ENCODE results near the gene CRYBB3. TPM values are rescaled to one million over a fixed set of nuclear protein-coding genes. Genes with fewer than 3 reads are reported as not detected.

Gene CRYBB3
- total RNA-seq, 4 donors from 2014 or later: not detected

DNA sequence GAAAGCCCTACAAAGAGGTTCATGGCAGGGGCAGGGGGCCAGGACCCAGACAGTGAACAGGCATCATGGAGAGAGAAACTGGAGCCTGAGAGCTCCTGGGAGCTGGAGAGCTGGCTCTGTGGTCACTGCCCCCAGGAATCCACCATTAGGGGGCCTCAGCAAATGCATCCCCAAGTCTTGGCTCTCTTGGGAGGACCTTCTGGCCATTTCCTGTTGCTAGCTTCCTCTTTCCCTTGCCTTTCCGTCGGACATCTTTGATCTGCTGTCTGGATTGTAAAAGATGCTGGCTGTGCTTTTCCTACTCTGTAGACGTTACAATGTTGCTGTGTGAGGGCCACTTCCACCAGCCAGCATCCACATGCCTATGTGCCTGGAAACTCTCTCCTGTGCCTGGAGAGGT, 12.7 kb downstream of the CRYBB3 start:
- TF ChIP-seq CTCF (IDR thresholded peaks at IDR 0.05): no peak
- no peak for TF ChIP-seq POLR2A (IDR thresholded peaks at IDR 0.05)
- Histone ChIP-seq H3K4me1 (no peaks in the 10 kb centered on the region), H3K9me3 (no peaks in the 10 kb centered on the region), H3K27me3 (peaks cover 0 to 9% (median 0%) of the 10 kb centered on the region in 4 donors), H3K36me3 (no peaks in the 10 kb centered on the region), H3K4me3 (no peak overlapping the region), H3K27ac (no peak overlapping the region)
- WGBS, 2 donors: 62 to 63% methylated on average over 3 of the region's 3 CpGs
- no peak for DNase-seq
- intact Hi-C loops (cut with DNase I): no loop called here

DNA sequence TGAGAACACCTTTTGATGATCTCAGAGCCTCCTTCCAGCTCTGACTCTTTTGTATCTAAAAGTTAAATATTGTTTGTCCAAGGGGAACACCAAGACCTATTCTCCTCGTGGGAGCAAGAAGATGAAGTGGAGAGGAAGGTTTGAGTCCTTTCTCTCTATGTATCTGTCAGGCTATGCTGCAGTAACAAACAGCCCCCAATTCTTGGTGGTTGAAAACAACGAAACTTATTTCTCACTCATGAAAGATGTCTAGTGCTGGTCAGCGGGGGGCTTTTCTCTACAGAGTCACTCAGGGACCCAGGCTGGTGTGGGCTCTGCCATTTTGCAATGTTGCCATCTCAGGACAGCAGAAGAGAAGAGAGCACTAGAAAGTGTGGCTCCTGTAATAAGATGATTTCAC, 13.6 kb downstream of the CRYBB3 start:
- no peaks in the 10 kb centered on the region for H3K36me3 ChIP-seq
- no peak overlapping the region for H3K4me3 ChIP-seq
- no peak overlapping the region for H3K27ac ChIP-seq
- peaks cover 0 to 13% (median 0%) of the 10 kb centered on the region in 4 donors for H3K27me3 ChIP-seq
- no peaks in the 10 kb centered on the region for H3K9me3 ChIP-seq
- DNase-seq: no peak
- no peaks in the 10 kb centered on the region for H3K4me1 ChIP-seq
- intact Hi-C loops (cut with DNase I): no loop called here
- TF ChIP-seq CTCF (IDR thresholded peaks at IDR 0.05): no peak
- no peak for TF ChIP-seq POLR2A (IDR thresholded peaks at IDR 0.05)
- WGBS, 2 donors: 64 to 72% methylated on average over 3 of the region's 3 CpGs

- 58 to 92% methylated on average over 1 to 2 of the region's 2 CpGs for WGBS, 2 donors
- TF ChIP-seq POLR2A (IDR thresholded peaks at IDR 0.05) (no peak), CTCF (IDR thresholded peaks at IDR 0.05) (no peak)
- H3K27ac ChIP-seq: no peak overlapping the region
- H3K4me3 ChIP-seq: no peak overlapping the region
- intact Hi-C loops (cut with DNase I): no loop called here
- H3K4me1 ChIP-seq: no peaks in the 10 kb centered on the region
- DNase-seq: no peak
- no peaks in the 10 kb centered on the region for H3K36me3 ChIP-seq
- H3K27me3 ChIP-seq: peaks cover 0 to 34% (median 0%) of the 10 kb centered on the region in 4 donors
- no peaks in the 10 kb centered on the region for H3K9me3 ChIP-seq
These were observed 16.6 kb downstream of the CRYBB3 start for GRCh38 chr22:25216230-25216629.

DNA sequence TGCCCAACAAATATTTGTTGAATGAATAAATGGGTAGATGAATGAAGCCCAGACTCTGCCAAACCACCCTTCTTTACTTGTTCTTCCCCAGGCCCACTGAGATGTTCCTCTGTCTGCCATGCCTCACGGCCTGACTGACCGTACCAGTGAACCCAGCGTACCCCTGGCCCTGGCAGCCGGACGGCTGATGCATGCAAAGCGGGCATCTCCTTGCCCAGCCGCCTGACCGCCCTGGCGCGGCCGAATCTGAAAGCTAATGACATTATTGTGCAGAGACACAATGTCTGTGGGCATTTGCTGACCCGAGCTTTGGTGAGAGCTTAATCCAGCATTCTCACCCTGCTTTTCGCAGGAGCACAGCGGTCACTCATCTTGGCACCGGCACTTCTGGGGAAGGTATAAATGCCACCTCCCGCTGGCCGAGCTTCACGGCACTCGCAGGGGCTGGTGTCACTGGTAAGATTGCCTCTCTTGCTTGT, 19.6 kb downstream of the CRYBB3 start, which contains the start of gene CRYBB2:
TSS of gene CRYBB2 (plus strand) at position 429 of the 479 bp plus-strand sequence. CDS start 1,791 bp downstream, outside the sequence.
- WGBS, 2 donors: 84 to 89% methylated on average over 8 to 14 of the region's 19 CpGs
- H3K9me3 ChIP-seq: no peaks in the 10 kb centered on the region
- intact Hi-C loops (cut with DNase I): no loop called here
- DNase-seq: no peak
- no peak within 1 kb of the TSS for H3K4me3 ChIP-seq
- H3K4me1 ChIP-seq: no peaks in the 10 kb centered on the region
- peaks cover 0 to 42% (median 0%) of the 10 kb centered on the region in 4 donors for H3K27me3 ChIP-seq
- TF ChIP-seq POLR2A (IDR thresholded peaks at IDR 0.05) (no peak), CTCF (IDR thresholded peaks at IDR 0.05) (no peak)
- no peak within 1 kb of the TSS for H3K27ac ChIP-seq
- H3K36me3 ChIP-seq: no peaks in the 10 kb centered on the region

GRCh38 chr22:25219948-25220442, 20.3 kb downstream of the CRYBB3 start:
- intact Hi-C loops (cut with DNase I): no loop called here
- H3K36me3 ChIP-seq: no peaks in the 10 kb centered on the region
- H3K27me3 ChIP-seq: peaks cover 0 to 45% (median 0%) of the 10 kb centered on the region in 4 donors
- H3K4me1 ChIP-seq: no peaks in the 10 kb centered on the region
- no peak overlapping the region for H3K4me3 ChIP-seq
- no peak for DNase-seq
- no peaks in the 10 kb centered on the region for H3K9me3 ChIP-seq
- 33 to 42% methylated on average over 4 of the region's 4 CpGs for WGBS, 2 donors
- no peak overlapping the region for H3K27ac ChIP-seq
- TF ChIP-seq POLR2A (IDR thresholded peaks at IDR 0.05) (no peak), CTCF (IDR thresholded peaks at IDR 0.05) (no peak)
